ENCODE results near the gene FAM78A. TPM values are rescaled to one million over a fixed set of nuclear protein-coding genes. Genes with fewer than 3 reads are reported as not detected.
A peak's percentile ranks its signal among the peaks of the same experiment; 100 is the strongest.
"Not testable (repeated sequence)": the region's sequence is repeated elsewhere in the genome, so short reads cannot be mapped to it uniquely, and the experiment has no call there.

Gene FAM78A
- polyA plus RNA-seq, 1 experiment = 0.40 TPM

GRCh38 chr9:131246618-131247017 lies 29.7 kb downstream of the FAM78A start:
- POLR2A ChIA-PET = no interaction called here
- no peak for DNase-seq (ENCODE audit: low read depth, low spot score)
- Histone ChIP-seq H3K4me3 (ENCODE audit: low read depth, low read length) (no peak overlapping the region), H3K27ac (ENCODE audit: low read depth, low read length) (no peak overlapping the region), H3K27me3 (ENCODE audit: control insufficient read depth, insufficient read depth, low read length) (peaks cover 6% of the 10 kb centered on the region), H3K9me3 (ENCODE audit: control insufficient read depth, insufficient read depth, low read length) (peaks cover 4% of the 10 kb centered on the region; the same call in 1 of the 2 replicates)
- CTCF ChIA-PET = no interaction called here
- no peak for TF ChIP-seq CTCF (IDR thresholded peaks at IDR 0.05; ENCODE audit: low read depth, low read length)

- H3K27me3 ChIP-seq (ENCODE audit: control insufficient read depth, insufficient read depth, low read length); DNase-seq (ENCODE audit: low read depth, low spot score); H3K4me3 ChIP-seq (ENCODE audit: low read depth, low read length); H3K9me3 ChIP-seq (ENCODE audit: control insufficient read depth, insufficient read depth, low read length); POLR2A ChIA-PET; H3K27ac ChIP-seq (ENCODE audit: low read depth, low read length); CTCF ChIA-PET: not testable (repeated sequence)
Measured at GRCh38 chr9:131244331-131244730, 32.0 kb downstream of the FAM78A start.

GRCh38 chr9:131240047-131240921 lies 36.0 kb downstream of the FAM78A start:
- Histone ChIP-seq H3K4me3 (ENCODE audit: low read depth, low read length) (no peak overlapping the region), H3K27ac (ENCODE audit: low read depth, low read length) (peak overlapping the region; percentile 21), H3K9me3 (ENCODE audit: control insufficient read depth, insufficient read depth, low read length) (no peaks in the 10 kb centered on the region; the same call in 1 of the 2 replicates), H3K27me3 (ENCODE audit: control insufficient read depth, insufficient read depth, low read length) (no peaks in the 10 kb centered on the region)
- no peak for DNase-seq (ENCODE audit: low read depth, low spot score)
- ChIA-PET POLR2A (no interaction called here), CTCF (no interaction called here)
- TF ChIP-seq CTCF (IDR thresholded peaks at IDR 0.05; ENCODE audit: low read depth, low read length) = no peak

GRCh38 chr9:131239161-131239975 lies 36.9 kb downstream of the FAM78A start:
- TF ChIP-seq CTCF (IDR thresholded peaks at IDR 0.05; ENCODE audit: low read depth, low read length) = no peak
- CTCF ChIA-PET = no interaction called here
- Histone ChIP-seq H3K4me3 (ENCODE audit: low read depth, low read length) (no peak overlapping the region), H3K27me3 (ENCODE audit: control insufficient read depth, insufficient read depth, low read length) (no peaks in the 10 kb centered on the region), H3K9me3 (ENCODE audit: control insufficient read depth, insufficient read depth, low read length) (no peaks in the 10 kb centered on the region; the same call in 1 of the 2 replicates), H3K27ac (ENCODE audit: low read depth, low read length) (no peak overlapping the region)
- POLR2A ChIA-PET = interaction anchor here (0.6 to 1.5 kb wide), 3 partner anchors 12 to 77 kb away, joined by 3 to 7 read pairs (median 5); no protein-coding TSS in a partner anchor
- DNase-seq (ENCODE audit: low read depth, low spot score) = no peak

GRCh38 chr9:131238402-131239021 lies 37.8 kb downstream of the FAM78A start:
- no peak for DNase-seq (ENCODE audit: low read depth, low spot score)
- no peak for TF ChIP-seq CTCF (IDR thresholded peaks at IDR 0.05; ENCODE audit: low read depth, low read length)
- peak overlapping the region; percentile 87 for H3K27ac ChIP-seq (ENCODE audit: low read depth, low read length)
- ChIA-PET CTCF (no interaction called here), POLR2A (interaction anchor here (0.6 to 1.5 kb wide), 3 partner anchors 13 to 78 kb away, joined by 3 to 7 read pairs (median 5); no protein-coding TSS in a partner anchor)
- H3K4me3 ChIP-seq (ENCODE audit: low read depth, low read length) = no peak overlapping the region
- H3K9me3 ChIP-seq (ENCODE audit: control insufficient read depth, insufficient read depth, low read length) = no peaks in the 10 kb centered on the region; the same call in 1 of the 2 replicates
- no peaks in the 10 kb centered on the region for H3K27me3 ChIP-seq (ENCODE audit: control insufficient read depth, insufficient read depth, low read length)

All from AG04450 (cell line).